ENCODE results near the gene ARPIN. TPM values are rescaled to one million over a fixed set of nuclear protein-coding genes. Genes with fewer than 3 reads are reported as not detected.

ARPIN gene
- polyA plus RNA-seq, 3 donors: 9.7 to 19.3 (median 14.0) TPM

DNA sequence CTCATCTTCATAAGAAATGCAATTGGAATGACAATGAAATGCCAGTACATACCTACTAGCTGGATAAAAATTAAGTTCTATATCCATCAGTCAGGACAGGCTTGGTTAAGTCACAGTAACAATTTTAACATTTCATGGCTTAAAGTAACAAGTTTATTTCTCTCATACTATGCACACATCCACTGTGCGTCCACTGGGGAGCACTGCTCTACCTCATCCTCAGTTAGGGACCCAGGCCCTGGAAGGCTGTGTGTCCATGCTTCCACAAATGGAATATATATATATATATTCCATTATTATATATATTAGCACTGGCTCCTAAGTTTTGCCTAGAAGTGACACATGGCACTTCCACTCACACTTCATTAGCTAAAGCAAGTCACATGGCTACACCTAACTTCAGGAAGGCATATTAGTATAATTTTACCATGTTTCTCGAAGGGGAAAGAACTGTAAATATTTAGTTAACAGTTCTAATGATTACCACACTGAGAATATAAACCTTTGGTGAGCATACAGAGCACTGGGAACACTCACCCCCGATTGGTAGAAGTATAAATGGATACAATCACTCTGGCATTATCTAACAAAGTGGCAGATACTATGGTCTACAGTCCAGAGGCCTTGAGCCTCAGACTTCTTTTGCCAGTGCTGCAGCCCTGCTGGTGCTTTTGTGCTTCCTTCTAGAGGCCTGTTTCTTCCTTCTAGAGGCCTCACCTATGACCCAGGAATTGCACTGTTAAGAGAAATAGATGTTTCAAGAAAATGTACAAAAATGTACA lies 47.6 kb downstream of the ARPIN start:
- H2AFZ ChIP-seq (ENCODE audit: insufficient read depth, low read depth, low read length, poor library complexity, severe bottlenecking): no peak overlapping the region
- H3K4me1 ChIP-seq (ENCODE audit: control insufficient read depth in 1 of 2, insufficient read depth in 2 of 2, low read length in 2 of 2): peaks cover 7 to 8% of the 10 kb centered on the region in 2 donors
- intact Hi-C loops (cut with micrococcal nuclease): no loop called here
- no CpG with 5 or more reads among the region's 3 CpGs for WGBS (ENCODE audit: insufficient coverage)
- H3K27me3 ChIP-seq (ENCODE audit: control insufficient read depth in 2 of 2, insufficient read depth in 2 of 2, low read length in 2 of 2): no peaks in the 10 kb centered on the region
- H3K9me3 ChIP-seq (replicated peaks in 1 of 2; ENCODE audit: control insufficient read depth in 1 of 2, insufficient read depth in 1 of 2, low read length in 2 of 2): no peaks in the 10 kb centered on the region
- H4K20me1 ChIP-seq (ENCODE audit: insufficient read depth, low read length): peaks cover 15% of the 10 kb centered on the region
- Mint-ChIP-seq H3K27me3 (ENCODE audit: low read depth in 3 of 3) (no peaks in the 10 kb centered on the region), H3K4me3 (no peak overlapping the region), H3K4me1 (peaks cover 11% of the 10 kb centered on the region), H3K9me3 (peaks cover 0 to 1% (median 0%) of the 10 kb centered on the region in 7 donors), H3K27ac (peak overlapping the region in 1 of 7 donors; percentile 42), H3K36me3 (peaks cover 20 to 32% of the 10 kb centered on the region in 2 donors)
- H3K27ac ChIP-seq (ENCODE audit: low read depth in 1 of 2, low read length in 2 of 2): no peak overlapping the region
- DNase-seq: no peak
- no peak overlapping the region for H3K4me3 ChIP-seq (replicated peaks in 1 of 3; ENCODE audit: low read depth in 2 of 3, low read length in 3 of 3)
- H3K4me2 ChIP-seq (replicated peaks; ENCODE audit: extremely low read depth, low read length, poor library complexity, severe bottlenecking): no peak overlapping the region
- TF ChIP-seq, protein P1, sequence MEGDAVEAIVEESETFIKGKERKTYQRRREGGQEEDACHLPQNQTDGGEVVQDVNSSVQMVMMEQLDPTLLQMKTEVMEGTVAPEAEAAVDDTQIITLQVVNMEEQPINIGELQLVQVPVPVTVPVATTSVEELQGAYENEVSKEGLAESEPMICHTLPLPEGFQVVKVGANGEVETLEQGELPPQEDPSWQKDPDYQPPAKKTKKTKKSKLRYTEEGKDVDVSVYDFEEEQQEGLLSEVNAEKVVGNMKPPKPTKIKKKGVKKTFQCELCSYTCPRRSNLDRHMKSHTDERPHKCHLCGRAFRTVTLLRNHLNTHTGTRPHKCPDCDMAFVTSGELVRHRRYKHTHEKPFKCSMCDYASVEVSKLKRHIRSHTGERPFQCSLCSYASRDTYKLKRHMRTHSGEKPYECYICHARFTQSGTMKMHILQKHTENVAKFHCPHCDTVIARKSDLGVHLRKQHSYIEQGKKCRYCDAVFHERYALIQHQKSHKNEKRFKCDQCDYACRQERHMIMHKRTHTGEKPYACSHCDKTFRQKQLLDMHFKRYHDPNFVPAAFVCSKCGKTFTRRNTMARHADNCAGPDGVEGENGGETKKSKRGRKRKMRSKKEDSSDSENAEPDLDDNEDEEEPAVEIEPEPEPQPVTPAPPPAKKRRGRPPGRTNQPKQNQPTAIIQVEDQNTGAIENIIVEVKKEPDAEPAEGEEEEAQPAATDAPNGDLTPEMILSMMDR (IDR thresholded peaks at IDR 0.05): no peak
- no peaks in the 10 kb centered on the region for H3K79me2 ChIP-seq (ENCODE audit: insufficient read depth, low read length)
- peaks cover 54 to 64% of the 10 kb centered on the region in 2 donors for H3K36me3 ChIP-seq (replicated peaks in 1 of 2; ENCODE audit: control insufficient read depth in 1 of 2, insufficient read depth in 2 of 2, low read length in 2 of 2)
- H3K9ac ChIP-seq (ENCODE audit: insufficient read depth, low read length, poor library complexity, severe bottlenecking): no peak overlapping the region

DNA sequence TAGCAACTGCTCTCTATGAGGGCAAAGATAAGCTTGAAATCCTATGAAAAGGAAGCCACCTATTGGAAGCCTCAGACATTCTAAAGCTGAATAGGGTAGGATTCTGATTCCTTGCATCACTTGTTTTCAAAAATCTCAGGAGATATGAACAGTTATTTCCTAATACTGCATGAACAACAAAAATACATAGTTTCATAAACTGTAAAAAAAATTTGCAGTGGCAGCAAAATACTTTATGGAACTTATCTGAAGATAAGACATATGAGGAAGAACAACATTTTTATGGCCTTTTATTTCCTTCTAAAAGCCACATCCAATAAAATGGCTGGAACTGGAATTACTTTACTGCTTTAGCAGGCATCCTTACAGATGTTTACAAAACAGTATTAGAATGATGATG lies 48.8 kb downstream of the ARPIN start:
- peaks cover 0 to 3% (median 0%) of the 10 kb centered on the region in 7 donors for H3K9me3 Mint-ChIP-seq

More for the DNA sequence above, 48.8 kb downstream of the ARPIN start:
- Histone ChIP-seq H3K79me2 (ENCODE audit: insufficient read depth, low read length) (no peaks in the 10 kb centered on the region), H3K27me3 (ENCODE audit: control insufficient read depth in 2 of 2, insufficient read depth in 2 of 2, low read length in 2 of 2) (no peaks in the 10 kb centered on the region), H3K4me2 (replicated peaks; ENCODE audit: extremely low read depth, low read length, poor library complexity, severe bottlenecking) (no peak overlapping the region), H3K9ac (ENCODE audit: insufficient read depth, low read length, poor library complexity, severe bottlenecking) (no peak overlapping the region), H2AFZ (ENCODE audit: insufficient read depth, low read depth, low read length, poor library complexity, severe bottlenecking) (no peak overlapping the region), H3K36me3 (replicated peaks in 1 of 2; ENCODE audit: control insufficient read depth in 1 of 2, insufficient read depth in 2 of 2, low read length in 2 of 2) (peaks cover 58 to 77% of the 10 kb centered on the region in 2 donors), H3K9me3 (replicated peaks in 1 of 2; ENCODE audit: control insufficient read depth in 1 of 2, insufficient read depth in 1 of 2, low read length in 2 of 2) (no peaks in the 10 kb centered on the region), H4K20me1 (ENCODE audit: insufficient read depth, low read length) (peaks cover 17% of the 10 kb centered on the region), H3K27ac (ENCODE audit: low read depth in 1 of 2, low read length in 2 of 2) (no peak overlapping the region), H3K4me1 (ENCODE audit: control insufficient read depth in 1 of 2, insufficient read depth in 2 of 2, low read length in 2 of 2) (no peaks in the 10 kb centered on the region), H3K4me3 (replicated peaks in 1 of 3; ENCODE audit: low read depth in 2 of 3, low read length in 3 of 3) (no peak overlapping the region)
- Mint-ChIP-seq H3K4me1 (peaks cover 5% of the 10 kb centered on the region), H3K4me3 (no peak overlapping the region), H3K27ac (no peak overlapping the region), H3K27me3 (ENCODE audit: low read depth in 3 of 3) (no peaks in the 10 kb centered on the region), H3K36me3 (peaks cover 24 to 25% of the 10 kb centered on the region in 2 donors)
- DNase-seq: no peak
- intact Hi-C loops (cut with micrococcal nuclease): no loop called here
- TF ChIP-seq, protein P1 (IDR thresholded peaks at IDR 0.05): no peak

All from CD14-positive monocyte (primary cell).